Central memory CD4-positive, alpha-beta T cell (primary cell): ENCODE measurements around the gene TDRD1.

Source experiments
- DNase-seq: peaks from one replicate; pipeline ENCODE4 v3.0.0; 2022

Gene TDRD1

DNA sequence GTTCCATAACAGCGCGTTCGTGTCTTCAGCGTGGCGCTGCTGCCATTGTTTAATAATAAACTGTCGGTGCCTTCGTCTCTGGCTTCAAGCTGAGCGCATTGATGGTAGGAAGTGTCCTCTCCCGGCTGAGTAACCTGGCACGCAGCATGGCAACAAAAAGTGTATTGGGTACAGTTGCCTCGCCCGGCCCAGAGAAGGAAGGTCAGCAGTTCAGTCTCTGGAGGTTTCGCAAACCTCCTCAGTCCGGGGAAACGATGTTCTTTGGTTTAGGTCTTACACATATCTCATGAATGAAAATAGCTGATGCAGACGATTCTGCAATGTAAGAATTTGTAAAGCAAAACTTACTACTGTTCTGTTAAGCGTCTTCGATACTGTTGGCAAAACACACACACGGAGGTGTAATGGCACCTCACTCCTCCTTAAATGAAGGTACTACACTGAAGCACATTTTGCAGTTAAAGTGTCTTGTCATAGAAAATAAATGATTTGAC lies 4.4 kb upstream of the TDRD1 start:
- no peak for DNase-seq

DNA sequence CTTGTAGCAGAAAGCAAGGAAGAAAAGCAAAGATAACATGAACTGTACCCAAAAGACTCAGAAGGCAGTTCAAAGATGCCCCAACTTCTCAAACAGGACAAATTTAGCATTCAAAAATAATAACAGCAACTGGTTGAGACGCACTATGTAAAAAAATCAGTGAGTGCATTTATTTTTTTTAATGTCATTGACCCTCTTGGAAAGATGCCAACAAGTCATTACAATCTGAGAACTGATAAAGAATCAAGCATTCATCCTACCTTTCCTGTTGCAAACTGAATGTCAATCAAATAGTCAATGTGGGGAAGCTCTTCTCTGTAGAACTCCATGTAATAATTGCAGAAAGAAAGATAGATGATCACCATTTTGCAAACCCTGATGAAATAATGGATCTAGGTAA lies 3.5 kb upstream of the TDRD1 start:
- DNase-seq = no peak

DNA sequence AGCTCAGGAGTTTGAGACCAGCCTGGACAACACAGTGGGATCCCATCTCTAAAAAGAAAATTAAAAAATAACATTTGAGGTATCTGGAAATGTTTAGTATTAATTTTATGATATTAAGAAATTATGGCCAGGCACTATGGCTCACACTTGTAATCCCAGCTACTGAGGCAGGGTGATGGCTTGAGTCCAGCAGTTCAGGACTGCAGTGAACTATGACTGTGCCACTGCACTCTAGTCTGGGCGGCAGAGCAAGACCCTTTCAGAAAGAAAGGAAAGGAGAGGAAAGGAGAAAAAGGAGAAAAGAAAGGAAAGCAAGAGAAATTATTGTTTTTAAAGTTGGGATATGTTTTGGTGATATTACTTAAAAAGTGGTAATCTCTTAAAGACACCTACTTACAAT lies 2.6 kb upstream of the TDRD1 start:
- no peak for DNase-seq

DNA sequence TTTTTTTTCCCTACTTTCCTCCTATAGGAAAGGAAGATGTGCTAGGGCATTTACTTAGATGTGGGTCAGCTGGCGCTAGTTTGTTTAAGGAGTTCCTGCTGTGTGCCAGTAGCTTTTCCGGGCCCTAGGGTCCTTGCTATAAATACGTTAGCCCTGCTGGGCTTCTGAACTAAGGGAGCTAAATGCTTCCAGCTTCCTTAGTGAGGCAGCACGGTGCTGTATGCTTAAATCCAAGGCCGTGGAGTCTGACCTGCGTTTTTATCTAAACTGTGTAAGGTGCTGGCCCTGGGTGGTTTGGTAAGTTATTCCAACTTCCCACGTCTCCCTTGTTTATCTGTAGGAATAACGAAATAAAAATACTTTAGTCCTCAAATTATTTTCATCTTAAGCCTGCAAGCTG lies 594 bp downstream of the TDRD1 start:
- no peak for DNase-seq

DNA sequence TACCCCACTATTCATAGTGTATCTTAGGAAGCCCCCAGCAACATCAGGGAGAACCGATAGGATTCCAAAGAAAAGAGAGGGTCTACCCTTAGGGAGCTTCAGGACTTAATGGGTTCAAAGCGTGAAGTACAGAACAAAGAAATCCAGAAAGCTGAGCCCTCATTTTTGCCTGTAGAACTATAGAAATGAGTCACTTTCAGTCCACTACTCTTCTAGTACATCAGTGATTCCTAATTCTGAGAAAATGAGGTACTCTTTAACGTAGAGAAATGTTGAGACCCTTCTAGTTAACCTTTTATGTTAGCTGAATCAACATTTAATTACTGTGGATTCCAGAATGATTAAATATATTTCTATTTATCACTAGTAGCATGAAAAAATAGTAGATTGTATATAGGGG lies 1.8 kb downstream of the TDRD1 start:
- DNase-seq = no peak

DNA sequence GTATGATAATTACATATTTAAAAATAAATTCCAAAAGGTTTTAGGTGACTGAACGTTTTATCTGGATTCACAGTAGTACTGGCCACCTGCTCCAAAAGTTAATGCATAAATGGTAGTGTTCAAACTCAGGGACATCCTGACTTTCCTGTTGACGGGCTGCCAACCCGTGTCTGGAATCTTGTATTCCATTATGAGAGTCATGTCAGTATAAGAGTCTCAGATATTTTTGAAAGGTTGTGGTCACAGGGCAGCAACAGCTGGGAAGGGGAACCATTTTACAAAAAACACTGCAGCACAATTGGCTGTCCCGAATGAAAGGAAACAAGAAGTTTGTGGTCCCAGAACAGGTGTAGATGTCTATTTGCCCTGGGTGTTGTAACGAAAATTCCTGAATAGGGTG lies 2.8 kb downstream of the TDRD1 start:
- no peak for DNase-seq

DNA sequence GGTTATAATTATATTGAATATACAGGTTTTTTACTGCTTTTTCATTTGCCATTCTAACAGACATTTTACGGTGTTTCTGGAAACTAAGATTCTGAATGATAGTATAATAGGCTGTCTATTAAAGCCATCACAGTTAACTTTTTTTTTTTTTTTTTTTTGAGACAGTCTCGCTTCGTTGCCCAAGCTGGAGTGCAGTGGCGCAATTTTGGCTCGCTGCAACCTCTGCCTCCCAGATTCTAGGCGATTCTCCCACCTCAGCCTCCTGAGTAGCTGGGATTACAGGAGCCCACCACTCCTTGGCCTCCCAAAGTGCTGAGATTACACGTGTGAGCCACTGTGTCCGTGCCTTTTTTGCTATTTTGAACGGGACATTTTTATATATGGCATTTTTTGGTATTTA lies 4.4 kb downstream of the TDRD1 start:
- no peak for DNase-seq

DNA sequence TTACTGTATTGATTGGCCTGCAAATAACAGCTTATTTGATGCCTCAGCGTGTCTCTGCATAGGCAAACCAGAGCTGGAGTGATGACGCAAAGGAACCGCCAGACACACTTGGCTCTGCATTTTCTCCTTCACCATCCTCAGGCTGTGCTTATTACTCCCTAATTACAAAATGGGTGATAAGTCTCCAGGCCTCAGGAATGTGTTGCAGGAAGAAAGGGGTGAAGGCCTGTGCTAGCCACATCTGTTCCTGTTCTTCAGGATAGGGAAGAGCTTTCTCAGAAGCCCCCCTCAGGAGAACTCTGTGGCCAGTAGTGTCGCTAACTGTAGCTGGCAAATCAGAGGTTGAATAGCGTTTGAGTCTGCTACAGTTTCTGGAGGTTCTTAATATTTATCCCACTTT lies 5.1 kb downstream of the TDRD1 start:
- no peak for DNase-seq

DNA sequence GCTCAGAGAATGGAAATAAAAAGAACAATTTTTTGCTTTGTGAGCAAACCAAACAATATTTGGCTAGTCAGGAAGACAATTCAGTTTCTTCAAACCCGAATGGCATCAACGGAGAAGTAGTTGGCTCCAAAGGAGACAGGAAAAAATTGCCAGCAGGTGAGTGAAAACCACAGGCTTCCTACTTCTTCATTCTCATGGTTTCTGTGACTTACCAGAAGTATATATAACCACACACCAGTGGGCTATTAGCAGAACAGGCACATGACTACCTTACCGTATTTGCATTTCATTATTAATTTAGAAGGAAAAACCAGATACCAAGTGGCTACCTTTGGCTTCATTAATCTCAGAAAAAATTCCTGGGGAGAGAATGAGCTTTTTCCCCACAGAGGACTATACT lies 8.8 kb downstream of the TDRD1 start:
- no peak for DNase-seq

DNA sequence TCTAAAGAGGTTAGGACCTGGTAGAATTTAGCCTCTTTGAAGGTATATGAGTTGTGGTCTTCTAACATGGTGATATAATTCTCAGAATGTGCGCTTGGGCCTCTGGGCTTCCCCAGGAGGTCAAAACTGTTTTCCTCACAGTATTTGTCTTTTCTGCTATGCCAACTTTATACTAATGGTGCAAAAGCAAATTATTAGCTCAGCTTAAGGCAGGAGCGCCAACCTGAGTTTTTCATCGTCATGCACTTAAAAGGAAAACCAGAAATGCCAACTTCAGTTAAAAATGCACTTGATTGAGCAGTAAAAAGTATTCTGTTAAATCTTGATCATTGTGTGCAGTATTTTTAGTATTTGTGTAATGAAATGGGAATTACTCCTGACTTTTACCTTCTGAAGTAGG lies 9.7 kb downstream of the TDRD1 start:
- no peak for DNase-seq

DNA sequence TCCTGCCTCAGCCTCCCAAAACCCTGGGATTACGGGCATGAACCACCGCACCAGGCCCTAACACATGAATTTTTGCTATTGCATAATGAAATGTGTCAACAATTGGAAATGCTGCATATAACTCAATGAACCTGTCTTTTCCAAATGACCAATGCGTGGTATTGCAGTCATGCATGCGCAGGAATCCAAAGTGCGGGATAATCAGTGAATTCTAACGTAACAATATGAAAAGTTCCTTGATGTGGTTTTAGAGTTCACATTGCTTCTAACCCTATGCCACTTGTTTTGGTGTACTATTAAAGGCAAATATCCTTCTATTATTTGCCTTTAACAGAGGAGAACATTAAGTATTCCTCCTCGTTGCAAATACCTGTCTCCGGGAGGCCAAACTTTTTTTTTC lies 10.5 kb downstream of the TDRD1 start:
- DNase-seq = no peak

DNA sequence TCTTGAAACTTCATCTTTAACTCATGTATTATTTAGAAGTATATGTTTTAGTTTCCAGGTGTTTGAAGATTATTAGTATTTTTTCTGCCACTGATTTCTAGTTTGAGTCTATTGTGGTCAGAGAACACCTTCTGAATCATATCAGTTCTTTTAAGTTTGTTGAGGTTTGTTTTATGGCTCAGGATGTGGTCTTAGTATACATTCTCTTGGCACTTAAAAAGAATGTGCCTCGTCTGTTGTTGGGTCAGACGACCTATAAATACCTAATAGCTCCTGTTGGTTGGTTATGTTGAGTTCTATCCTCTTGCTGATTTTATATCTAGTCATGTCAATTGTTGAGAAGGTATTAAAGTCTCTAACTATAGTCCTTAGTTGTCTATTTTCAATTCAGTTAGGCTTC lies 15.9 kb downstream of the TDRD1 start:
- no peak for DNase-seq

DNA sequence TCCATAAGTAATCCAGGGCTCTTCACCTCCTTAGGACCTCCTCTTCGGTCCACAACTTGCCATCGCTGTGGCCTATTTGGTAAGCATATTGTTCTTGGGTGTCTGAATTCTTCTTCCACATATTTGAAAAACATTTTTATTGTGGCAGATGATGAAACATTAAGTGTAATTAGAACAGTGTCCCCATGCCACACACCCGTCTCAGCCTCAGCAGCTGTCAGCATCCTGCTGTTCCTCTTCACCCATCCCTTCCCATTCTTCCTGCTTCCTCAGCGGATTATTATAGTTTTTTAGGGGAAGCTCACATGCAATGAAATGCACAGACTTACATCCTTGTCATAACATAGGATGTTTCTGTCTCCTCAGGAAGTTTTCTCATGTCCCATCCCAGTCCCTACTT lies 20.1 kb downstream of the TDRD1 start:
- DNase-seq = no peak

DNA sequence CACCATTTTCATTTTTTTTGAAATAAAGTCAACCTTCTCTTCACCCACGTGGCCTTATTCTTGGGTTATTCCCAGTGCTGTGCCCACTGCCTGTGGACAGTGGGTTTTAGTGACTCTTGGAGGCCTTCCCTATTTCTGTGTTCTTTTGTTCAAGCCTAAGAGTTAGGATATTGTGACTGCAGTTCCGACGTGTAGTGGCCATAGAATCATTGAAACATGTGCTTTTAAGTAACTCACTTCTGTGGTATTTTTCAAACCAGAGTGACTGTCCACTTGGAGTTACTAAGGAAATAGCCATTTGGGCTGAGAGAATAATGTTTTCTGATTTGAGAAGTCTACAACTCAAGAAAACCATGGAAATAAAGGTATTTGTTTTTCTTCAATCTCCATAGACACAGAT lies 23.7 kb downstream of the TDRD1 start:
- no peak for DNase-seq

DNA sequence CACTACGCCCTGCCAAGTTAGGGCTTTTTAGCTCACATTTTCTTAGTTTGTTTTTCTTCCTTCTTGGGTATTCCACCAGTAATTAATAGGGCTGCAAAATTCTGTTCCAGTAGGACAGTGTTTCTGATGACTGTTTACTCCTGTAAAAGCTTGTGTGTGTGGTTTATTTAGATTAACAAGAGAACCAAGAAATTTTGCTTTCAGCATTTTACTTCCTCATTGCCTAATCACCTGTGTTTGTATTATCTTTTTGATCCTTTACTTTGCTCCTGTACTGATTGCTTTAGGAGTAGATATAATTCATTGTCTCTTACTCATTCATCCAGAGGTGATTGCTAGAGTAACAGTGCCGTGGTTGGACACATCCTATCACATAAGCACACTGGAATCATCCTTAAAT lies 27.7 kb downstream of the TDRD1 start:
- DNase-seq = no peak

DNA sequence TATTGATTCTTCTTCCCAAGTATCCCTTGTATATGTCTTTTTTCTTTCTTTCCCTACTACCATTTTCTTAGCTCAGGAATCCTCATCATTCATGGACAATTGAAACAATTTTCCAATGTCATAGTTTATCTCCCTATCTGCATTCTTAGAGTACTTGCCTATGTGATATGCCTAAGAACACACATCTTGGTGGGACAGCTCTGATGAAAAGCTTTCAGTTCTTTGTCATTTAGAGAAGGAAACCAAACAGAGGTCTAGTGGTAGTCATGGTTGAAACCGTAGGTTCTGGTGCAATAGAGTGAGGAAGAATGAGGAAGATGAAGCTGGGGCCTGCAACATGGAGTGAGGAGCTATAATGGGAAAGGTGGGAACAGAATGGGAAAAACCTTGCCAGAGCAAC lies 28.2 kb downstream of the TDRD1 start:
- DNase-seq = no peak

DNA sequence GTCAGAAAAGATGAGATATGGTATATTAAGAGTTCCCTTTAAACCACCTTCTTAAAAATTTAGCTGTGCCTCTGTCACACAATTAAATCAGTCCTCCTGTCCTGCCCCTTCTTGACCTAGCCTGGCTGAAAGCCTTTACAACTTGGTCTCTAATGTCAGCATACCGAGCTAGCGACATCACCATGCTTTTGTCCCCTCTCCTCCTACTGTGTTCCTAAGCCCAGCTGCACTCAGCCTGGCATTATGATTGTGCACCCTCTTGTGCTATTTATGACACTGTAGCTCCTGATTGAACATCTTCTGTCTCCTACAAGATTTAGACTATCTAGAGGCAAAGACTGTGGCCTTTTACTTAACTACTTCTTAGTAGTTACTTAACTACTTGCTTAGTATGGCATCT lies 29.2 kb downstream of the TDRD1 start:
- no peak for DNase-seq

DNA sequence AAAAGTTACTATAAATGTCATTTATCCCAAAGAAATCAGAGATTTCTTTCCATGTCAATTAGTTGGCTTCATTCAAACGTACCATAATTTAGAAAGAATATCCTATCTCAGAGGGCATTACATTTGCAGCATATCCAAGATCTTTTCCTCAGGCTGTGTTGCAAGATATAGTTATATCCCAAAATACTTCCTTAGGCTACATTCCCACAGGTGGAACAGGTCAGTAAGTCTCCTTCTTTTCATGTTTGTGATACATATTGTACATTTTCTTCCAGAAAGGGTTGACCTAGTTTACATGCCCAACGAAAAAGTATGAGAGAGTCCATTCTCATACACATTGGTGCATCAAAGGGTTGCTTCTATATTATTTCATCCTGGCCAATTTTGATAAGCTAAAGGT lies 33.0 kb downstream of the TDRD1 start:
- no peak for DNase-seq

DNA sequence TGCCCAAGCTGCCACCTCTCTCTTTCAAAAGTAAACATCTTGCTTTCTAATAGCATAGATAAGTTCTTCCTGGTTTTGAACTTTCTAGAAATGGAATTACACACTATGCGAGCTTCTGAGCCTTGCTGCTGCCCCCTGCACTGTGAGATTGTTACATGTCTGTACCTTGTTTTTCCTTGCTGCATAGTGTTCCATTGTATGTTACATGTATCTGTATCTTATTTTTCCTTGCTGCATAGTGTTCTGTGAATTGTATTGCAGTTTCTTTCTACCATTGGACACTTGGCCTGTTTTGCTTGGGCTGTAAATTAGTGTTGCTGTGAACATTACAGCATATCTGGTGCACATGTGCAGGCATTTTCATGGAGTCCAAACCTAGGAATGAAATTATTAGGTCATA lies 35.9 kb downstream of the TDRD1 start:
- no peak for DNase-seq

DNA sequence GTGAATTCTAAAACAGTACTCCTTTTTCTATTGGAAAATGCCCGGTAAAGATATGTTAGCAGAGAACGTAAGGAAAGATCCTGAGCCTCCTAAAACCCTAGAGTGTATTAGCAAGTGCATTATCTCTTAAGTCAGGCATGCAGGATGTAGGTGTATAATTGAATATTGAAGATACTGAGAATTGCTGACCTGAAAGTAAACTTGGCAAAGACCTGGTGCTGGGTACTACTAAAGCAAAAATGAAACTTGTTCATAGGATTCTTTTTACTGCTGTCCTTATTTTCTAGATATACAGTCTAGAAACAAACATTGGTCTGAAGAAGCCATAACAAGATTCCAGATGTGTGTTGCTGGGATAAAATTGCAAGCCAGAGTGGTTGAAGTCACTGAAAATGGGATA lies 41.1 kb downstream of the TDRD1 start:
- no peak for DNase-seq

DNA sequence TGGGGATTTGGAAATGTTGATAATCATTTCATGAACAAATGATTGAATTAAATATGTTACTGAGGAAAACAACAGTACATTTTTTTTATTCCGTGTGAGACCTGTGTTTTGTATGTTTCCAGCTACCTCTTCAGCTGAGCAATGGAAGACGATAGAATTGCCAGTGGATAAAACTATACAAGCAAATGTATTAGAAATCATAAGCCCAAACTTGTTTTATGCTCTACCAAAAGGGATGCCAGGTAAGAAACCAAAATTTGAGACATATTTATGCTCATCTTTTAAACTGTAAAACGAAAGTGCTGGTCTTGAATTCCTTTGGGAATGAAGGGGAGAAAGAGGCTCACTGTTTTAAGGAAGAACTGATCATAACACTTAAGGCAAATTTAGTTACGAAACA lies 42.1 kb downstream of the TDRD1 start:
- DNase-seq = no peak

DNA sequence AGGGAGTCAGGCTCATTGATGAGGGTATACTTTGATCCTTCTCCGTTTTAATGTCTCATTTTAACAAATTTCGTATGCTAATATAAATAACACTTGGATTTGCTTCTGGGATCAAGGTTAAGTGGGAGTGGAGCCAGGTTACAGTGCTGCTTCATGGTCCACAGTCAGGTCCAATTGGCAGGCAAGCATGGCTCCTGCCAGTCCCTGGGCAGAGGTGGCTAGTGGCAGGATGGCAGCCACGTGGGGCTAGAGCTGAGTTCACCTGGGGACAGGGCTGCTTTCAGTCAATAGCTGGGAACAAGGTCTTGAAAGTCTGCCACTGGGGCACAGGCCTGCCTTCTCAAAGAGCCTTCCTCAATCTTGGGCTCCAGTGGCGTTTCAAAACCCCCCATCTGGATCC lies 43.9 kb downstream of the TDRD1 start:
- DNase-seq = no peak

DNA sequence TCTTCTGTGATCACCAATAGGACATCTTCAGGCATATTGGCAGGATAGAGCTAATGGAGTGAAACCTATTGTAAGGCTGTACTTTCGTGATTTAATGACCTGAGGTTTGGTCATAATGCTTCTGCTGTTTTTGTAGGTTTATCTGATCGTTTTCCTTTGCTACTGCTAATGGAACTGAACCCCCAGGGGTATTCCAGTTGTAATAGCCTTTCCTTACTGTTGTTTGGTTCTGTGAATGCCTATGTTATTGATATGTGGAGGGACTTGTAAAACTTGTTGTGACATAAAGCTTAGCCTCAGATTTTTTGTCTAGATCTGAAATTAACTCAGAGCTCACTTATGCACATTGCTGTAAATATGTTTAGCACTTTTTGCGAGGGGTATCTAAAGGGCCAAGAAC lies 49.0 kb downstream of the TDRD1 start:
- no peak for DNase-seq

DNA sequence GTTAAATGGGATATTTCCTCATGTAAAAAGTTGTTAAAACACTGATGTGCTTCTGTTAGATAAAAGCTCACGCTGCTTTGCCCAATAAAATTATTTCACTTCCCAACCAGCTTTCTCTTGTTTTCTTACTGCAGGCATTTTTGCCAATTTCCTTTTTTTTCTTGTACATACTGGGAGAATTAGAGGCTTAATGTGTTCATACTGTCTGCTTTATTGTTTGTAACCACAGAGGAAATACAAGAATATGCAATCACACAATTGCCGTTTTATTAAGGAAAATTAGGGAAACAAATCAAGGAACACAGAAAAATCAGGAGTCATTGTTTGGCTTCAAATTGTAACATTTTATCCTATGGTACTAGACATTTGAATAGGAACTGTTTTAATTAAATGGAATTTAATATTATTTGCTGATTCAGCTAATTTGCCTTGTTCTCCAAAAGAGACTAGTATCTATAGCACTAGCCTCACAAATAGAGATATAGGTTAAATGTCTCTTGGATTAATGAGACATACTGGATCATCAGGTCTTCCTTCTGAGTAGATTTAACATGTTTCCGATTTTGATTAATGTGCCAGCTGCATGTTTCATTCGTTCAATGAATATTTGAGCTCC lies 53.5 kb downstream of the TDRD1 start:
- DNase-seq = no peak

DNA sequence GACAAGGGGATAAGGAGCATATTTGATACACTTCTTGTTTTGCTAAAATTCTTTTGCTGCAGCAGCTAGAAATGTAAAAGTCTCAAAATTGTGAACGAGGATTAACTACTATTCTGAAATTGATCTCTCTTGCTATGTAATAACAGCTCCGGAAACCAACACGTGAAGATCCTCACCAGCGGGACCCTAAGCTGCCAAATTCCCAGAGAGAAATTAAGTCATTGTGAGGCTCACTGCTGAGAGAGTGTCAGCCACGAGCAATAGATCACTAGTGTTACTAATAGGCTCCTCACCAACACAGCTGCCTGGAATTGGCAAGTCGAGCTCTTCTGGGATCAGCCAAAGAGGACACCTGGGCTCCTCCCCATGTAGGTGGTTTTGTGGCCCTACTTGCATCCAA lies 54.3 kb downstream of the TDRD1 start:
- DNase-seq = no peak

DNA sequence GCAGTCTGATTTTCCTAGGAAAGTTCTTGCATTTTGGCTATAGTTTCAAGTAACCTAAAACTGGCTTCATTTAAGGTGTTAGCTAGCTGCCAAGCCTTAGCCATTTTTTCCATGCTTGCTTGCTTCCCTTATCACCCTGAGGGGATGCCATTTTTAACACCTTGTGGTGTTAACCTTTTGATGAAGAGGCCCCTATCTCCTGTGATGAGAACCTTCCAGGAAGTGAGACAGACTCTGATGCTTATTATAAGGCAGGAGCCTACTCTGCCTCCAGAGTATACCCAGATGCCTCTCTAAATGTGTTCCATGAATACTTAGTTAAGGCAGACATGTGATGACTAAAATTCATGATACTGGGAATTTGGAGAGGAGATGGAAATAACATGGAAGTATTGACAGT lies 55.0 kb downstream of the TDRD1 start:
- DNase-seq = no peak
